ENCODE data around the gene EN1.
A peak's percentile ranks its signal among the peaks of the same experiment; 100 is the strongest.

Gene EN1

DNA sequence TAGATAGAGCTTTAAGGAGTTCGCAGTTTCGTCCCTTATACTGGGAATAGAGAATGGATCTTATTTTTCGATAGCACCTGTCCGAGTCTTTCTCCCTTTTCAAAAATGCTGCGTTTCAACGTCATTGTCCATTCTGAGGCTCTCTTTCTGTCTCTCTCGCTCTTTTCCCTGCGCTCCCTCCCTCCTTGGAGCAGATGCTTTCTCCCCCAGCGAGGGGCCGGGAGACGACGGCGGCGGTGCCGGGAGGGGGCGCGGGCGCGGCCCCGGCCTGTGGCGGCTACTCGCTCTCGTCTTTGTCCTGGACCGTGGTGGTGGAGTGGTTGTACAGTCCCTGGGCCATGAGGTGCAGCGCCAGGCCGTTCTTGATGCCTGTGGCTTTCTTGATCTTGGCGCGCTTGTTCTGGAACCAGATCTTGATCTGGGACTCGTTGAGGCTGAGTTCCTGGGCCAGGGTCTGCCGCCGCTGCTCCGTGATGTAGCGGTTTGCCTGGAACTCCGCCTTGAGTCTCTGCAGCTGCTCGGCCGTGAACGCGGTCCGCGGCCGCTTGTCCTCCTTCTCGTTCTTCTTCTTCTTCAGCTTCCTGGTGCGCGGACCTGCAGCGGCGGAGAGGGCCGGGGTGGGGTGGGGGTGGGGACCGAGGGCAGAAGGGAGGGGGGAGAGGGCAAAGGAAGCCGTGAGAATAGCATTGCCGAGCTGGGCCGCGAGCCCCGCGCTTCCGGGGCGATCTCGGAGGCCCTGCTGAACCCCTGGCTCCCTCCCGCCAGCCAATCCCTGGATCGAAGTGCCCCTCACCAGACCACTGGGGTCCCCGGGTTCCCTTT lies 4.6 kb downstream of the EN1 start:
- DNase-seq = no peak

DNA sequence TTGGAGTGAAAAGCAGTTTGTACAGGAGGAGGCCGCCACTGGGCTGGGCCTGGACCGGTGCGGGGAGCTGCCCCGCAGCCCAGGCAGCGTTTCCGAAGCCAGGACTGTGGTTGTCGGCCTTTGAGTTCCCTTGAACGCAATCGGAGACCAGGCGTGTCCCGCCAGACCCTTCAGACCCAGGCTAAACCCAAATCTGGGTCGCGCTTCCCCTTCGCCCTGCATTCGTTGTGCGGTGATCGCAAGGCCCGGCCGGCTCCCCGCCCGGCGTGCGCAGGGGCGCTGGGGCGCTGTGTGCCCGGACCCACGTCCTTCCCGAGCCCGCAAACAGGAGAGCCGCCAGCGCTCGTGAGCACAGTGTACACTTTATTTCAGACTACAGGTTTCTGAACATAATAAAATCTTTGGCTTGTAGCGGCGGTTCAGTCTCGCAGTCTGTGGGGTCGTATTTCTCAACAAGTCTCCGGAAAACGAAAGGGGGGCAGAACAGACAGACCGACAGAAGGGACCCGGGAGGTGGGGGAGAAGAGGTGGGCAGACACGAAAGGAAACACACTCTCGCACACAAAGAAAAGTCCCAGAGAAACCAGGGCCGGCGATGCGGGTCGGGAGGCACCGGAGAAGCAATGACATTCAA lies 5.5 kb downstream of the EN1 start:
- no peak for DNase-seq

DNA sequence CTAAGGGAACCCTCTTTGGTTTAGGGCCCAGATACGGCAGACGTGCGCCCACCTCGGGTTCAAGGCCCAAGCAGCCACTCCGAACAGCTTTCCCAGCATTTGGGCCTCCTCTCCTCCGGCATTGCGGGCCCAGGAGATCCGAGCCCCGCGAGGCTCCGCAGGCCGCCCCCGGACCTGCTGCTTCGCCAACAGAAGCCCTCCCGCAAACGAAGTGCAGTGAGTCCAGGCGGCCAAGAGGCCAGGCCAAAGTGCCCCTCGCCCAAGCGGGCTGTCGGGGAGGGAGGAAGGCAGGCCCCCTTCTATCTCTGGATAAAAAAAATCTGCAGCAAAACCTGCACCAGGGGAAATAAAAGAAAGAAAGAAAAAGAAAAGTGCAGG lies 6.0 kb downstream of the EN1 start:
- DNase-seq = no peak

DNA sequence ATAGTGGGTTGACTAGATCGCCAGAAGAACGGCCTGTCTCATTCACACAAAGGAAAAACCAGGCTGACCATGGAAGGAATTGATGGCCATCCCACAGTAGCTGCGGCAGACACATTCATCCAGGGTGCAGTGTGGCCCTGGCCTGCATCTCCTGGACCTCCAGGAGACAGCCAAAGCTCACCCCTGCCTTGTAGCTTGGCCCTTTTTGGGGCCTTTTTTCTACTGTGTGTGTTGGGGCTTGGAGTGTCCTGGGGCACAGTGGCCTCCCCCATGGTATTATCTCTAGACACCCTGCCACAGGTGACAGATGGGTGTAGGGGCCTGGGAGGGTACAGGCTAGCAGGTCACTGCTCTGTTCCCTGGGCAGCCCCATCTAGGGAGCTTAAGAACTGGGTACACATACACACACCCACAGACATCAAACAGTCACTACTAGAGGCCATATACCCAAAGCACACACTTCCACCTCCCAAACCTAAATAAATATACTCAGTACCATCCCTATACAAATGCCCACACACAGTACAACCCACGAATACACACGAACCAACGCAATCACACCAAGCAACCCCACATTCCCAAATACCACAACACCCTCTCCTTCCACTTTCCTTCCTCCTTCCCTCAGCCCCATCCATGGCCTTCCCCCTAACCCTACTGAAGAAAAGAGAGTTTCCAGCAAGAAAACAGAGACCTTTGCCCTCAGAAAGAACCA lies 8.6 kb downstream of the EN1 start:
- no peak for DNase-seq

DNA sequence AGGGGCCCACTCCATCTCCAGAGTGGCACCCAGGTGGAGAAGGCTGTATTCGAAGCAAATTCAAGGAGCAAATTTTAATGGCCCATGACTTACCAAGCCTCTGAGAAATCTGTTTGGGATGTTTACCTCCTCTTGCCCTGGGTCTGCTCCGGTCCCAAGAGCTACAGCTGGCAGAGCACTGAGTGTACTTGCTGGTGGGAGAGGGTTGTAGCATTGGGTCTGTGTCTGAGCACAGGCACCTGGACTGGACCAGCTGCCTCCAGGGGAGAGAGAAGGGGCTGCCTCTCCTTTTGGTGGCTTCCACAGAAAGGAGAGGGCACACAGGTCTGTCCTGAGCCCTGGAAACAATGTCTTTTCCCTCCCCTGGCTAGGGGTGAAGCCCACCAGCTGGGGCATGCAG lies 9.8 kb downstream of the EN1 start:
- DNase-seq = no peak

DNA sequence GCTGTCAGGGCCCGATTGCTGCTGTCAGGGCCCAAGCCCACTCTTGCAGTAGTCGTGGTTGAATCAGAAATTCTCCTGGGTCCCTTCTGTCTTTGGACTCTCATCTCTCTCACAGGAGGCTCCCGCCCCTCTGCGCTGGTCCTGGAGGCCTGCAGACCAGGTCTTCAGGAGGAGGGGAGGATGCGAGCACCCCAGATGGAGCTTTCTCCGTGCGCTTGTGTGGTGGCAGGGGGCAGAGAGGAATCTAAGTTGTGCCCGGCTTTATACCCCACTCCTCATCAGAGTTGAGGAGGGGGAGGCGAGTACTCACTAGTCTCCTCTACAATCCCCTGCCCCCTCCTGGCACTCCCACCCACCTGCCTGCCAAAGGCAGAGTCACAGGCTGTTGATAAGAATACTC lies 10.4 kb downstream of the EN1 start:
- DNase-seq = no peak

DNA sequence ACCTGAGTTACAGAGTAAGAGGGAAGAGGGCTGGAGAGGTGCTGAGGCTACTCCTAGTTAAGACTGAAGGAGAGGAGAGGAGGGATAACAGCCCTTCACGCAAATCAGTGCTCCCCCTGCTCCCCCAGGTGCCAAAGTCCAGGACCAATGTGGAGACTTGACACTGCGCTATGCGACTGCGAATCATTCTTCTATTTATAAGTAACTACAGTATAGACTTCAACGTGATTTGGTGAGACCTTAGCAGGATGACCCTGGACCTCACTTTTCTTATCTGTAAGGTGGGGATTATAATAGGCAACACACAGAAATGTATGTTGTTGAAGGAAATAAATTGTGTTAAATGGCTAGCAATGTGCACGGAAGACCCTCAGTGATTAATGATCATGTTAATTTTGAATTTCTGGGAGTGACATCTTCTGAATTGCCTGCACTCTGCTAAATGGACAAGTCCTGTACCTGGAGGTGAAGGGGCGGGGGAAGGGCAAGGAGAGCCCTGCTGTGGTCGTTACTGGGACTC lies 11.0 kb downstream of the EN1 start:
- DNase-seq = no peak

DNA sequence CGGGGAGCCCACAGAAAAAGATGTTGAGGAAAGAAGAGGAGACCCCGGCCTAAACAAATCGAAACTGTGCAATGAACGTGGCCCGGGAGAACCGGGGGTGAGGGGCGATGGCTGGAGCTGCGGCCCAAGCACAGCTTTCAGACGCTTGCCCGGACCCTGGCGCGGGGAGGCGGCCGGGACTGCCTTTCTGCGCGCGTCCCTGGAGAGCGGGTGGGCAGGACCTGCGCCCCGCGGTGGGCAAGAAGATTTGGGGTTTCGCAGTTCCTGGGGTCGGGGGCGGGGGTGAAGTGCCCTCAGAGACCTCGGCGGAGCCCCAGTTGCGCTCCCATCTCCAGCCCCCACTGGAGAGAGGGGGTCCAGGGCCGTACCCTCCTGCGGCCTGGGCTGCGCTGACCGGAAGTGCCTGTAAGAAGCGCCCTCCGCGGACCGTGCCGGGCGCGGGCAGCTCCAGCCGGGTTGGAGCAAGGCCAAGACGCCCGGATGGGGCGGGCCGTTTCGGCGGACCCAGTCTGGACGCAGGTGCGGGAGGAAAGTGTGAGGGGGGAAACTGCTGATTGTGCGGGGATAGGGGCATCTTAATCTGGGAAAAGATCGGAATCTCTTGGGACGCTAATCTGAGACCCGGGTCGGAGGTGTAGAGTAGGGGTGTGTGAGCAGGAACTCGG lies 11.6 kb downstream of the EN1 start:
- peak; percentile 5 for DNase-seq

DNA sequence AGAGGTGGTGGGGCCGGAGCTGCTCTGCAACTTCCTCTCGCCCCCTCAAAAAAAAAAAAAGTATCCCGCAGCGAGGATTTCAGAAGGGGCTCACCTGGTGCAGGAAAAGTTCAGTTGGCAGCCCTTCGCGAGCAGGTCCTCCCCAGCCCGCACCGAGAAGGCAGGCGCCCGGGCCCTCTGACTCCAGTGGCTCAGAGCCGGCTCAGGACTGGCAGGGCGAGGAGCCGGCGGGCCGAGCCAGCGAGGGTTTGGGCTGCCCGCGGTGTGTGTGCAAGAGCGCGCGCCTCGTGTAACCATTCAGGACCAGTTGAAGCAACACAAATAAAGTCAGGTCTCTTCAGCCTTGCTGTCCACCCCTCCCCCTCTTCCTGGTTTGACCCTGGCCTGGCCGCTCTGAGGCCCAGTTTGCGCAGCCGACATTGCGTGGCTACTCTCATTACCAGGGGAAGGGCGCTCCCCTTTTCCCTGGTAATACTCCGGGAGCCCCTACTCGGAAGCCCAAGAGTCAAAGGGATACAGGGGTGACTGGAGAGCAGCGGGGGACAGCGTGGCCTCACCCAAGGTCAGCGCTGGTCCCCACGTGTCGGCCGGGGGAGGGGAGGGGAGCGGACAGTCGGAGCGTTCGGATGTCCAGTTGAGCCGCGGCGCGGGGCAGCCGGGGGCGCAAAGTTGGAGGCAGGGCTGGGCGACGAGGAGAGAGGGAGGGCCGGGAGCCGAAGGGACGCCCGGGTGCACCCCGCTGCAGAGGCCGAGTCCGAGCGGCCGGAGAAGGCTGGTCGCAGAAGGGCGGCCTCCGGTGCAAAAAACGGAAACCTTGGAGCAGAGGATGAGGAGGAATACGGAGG lies 12.3 kb downstream of the EN1 start:
- peak; percentile 25 for DNase-seq

DNA sequence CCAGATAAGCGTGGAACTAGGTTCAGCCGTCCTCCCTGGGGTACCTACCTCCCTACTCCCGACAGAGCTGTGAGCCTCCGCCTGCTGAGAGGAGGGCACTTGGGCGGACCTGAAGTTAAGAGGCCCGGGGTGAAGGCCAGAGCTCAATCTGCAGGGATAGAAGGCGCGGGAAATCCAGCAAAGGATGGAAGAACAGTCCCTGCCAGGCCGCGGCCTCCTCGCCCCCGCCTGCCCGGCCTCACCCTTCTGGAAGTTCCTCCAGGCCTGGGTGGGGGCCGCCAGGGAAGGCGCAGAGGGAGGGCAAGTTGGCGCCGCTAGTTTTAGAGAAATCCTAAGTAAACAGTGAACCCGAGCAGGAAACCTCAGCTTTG lies 13.0 kb downstream of the EN1 start:
- no peak for DNase-seq

DNA sequence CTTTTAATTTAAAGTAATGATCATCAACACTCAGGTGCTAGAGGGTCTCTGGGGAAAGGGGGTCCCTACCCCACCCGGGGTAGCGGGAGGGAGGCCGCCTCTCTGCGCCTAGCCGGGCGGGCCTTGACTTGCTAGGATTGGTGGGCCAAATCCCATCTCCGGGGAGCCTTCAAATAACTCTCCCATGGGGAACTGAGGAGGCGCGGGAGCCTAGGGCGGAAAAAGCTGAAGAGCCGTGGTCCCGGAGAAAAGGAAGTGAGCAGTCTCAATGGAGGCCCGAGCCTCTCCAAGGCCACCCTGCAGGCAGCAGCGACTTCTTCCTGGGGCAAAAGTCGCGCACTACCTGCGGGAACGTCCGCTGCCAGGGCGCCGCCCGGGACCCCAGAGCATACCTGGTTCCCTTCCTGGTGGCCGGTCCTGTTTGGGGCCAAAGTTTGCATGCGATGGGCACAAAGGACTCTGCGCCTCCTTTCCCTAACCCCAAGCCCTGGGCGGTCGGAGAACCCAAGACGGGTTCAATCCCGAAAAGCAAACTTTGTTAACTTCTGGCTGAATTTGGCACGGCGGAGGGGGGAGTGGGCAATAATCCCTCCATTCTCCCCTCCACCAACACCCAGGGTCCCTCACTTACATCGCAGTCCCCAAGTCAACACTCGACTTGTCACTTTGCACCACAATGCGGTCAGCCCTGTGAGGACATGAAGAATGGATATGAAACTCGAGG lies 13.6 kb downstream of the EN1 start:
- no peak for DNase-seq

DNA sequence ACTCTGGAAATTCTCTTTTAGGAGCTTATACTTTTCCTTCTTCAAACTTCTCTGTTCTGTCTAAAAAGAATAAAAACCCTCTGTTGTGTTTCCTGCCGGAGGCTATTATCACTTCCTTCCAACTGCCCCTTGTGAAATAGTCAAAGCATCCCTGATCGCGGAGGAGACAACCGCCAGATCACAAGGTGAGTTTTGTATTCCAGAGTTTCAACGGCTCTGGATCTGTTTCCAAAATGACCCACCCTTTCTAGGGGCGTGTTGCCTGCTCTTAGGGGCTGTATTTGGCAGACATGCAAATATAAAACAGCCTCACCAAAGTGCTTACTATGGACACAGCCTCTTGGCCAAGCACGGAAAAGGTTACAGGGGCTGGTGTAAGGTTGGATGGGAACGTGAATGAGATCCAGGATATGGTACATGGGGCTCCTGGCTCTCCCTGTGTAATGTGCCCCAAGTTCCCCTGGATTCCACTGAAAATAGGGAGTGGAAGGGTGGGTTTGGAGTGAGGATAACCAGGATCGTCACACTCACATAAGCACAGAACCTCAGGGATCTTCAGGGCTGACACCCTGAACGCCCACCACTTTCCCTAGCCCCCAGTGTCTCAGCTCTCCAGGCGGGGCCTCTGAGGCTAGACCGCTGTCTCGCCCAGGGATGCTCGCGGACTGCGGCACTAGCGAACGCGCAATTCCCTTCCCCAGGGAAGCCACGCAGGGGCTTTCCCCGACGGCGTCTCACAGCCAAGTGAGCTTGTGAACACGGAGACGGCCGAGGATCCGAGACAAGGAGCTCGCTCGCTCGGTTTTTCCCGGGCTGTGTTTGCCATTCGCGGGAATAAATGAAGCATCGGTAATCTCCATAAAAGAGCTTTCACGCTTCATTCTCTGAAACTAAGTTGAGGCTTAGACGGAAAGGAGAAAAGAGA lies 14.4 kb downstream of the EN1 start:
- no peak for DNase-seq

DNA sequence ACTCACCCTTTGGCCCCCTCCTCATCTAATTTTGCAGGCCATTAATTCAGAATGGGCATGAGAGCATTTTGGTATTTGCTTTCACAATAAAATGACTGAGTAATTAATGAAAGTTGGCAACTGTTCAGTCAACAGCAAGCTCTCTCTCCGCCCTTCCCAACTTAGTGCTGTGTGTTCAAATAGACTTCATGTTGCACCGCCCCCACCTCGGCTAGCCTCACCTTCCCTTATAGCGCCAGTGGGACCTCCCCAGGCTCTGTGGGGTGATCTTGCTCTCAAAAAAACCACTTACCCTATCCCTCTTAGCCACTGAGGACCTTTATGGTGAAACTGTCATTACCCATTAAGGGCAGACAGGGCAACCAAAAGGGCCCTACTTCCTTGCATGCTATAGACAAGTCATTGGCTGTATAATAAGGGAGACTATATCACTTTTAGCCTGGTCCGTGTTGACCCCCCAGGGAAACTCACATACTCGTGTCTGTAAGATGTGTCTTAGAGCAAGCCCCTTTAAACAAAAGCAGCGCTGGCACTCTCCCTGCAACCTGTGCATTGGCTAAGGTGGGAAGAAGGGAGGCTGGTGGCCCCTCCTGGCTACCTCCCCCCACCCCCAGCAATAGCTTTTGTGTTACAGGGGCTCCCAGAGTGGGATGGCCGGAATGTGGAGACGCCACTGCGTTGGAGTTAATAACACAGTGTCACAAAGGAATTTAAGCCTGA lies 15.2 kb downstream of the EN1 start:
- DNase-seq = no peak

DNA sequence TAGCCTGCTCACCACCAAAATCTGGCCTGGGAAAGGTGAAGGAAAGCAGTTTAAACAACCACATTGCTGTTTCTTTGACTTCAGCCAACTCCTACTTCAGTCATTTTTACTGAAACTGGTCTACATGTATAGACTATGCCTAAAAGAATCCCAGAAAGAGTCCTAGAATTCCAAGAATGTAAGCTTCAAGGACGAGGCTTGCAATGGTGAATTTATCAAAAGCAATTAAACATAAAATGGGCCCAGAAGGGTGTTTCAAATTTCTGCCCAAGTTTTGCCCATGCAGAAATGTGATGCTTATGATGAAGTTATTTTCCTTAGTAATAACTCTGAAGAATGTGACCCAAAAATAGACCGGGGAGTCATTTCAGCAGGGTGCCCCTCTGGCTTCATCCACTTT lies 16.6 kb downstream of the EN1 start:
- no peak for DNase-seq

DNA sequence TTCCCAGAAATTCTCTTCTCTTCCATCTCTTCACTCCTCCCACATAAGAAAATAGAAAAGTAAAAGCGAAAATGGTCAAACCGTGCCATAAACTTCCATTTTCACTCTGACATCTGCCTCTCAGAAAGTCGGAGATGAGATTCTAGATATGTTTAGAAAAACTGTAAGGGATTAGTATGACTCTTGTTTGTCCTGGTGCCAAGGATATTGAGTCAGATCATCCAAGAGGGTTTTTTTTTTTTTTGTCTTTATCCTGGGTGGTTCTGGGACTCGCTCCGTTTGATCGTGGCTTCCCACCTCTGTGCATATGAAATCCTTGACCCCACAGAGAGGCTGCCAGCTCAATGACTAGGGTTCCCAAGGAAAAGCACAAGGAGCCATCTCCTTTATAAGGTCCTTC lies 17.3 kb downstream of the EN1 start:
- no peak for DNase-seq

DNA sequence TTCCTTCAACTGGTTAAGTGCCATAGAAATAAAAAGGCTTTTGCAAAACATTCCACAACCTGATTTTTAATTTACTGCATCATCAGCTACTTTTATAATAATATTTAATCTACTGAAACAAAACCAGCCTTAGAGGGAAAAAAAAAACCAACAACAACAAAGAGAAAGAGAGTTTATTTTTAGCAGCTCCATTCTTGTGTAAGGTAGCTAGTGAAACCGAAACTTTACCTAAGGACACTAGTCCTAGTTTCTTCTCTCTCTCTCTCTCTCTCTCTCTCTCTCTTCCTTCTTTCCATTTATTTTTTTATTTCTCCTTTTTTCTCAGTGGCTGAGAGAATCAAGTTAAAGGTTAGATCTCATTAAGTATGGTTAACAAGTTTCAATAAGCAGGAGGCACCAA lies 21.4 kb downstream of the EN1 start:
- DNase-seq = no peak

DNA sequence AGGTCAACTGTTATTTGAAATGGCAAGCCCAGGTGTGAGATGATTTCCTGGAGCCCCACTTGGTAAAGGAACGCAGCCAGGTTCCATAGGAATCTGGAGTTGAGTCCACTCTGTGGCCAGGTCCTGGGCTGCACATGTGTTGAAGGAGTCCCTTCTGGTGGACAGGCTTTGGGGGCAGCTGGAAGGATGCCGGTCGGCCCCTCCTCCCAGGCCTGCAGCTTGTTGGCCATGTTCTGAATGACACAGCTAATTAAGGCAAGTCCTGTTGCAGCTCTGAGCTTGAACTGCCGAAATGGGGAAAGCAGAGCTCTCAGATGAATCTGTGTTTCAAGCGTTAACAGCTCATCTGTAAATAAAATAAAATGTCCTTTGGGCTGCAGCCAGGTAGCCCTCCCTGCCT lies 23.8 kb downstream of the EN1 start:
- DNase-seq = no peak

DNA sequence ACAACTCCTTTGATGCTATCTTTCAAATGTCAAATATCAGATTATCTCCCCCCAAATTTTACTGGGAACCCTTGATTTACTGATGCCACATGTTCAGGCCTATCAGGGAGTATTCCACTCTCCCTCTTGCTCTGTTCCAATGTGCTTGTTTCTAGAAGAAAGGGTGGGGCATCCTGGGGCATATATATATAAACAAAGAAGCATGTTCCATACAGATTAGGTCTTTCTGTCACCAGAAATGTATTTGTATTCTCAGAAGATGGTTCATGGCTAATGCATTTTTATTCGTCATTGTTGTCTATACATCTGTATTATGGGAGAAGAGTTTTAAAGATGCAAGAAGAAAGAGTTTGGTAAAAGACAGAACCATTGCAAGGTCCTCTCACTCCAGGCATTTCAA lies 24.9 kb downstream of the EN1 start:
- DNase-seq = no peak

DNA sequence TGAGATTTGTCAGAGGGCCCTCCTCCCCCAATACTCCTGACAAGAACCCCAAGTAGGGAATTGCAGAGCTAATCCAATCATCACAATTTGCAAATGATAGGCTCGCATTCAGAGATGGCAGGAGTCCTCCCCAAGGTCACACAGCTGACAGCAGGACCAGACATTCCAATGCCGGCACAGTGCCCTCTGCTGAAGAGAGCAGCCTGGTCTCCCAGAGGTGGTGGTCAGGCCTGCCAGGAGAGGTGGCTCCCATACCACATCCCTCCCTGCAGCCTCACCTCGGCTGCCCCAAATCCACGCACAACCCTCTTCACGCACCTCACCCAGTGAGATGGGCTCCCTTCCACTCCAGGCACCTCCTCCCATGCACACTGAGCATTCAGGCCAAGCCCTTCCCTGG lies 25.4 kb downstream of the EN1 start:
- no peak for DNase-seq

DNA sequence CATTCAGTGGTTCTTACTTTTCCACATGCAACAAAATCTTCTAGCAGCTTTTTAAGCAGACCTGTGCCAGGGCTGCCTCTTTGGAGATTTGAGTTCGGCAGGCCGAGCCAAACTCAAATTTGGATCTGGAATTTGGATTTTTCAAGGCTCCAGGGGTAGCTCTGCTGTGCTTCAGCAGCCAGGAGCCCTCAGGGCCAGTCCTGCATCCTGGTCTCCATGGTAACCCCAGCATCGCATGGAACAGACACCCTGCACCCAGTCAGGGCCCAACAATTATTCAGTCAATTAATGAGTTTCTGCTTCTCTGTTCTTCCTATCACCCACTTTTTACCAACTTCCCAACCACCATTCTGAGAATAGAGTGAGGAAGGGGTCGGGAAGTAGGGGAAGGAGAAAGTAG lies 30.0 kb downstream of the EN1 start:
- no peak for DNase-seq
